ENCODE measurements around the gene MEX3A. TPM values are rescaled to one million over a fixed set of nuclear protein-coding genes. Genes with fewer than 3 reads are reported as not detected.

The MEX3A gene
- total and polyA plus RNA-seq, 2 of the 8 experiments (the other 6 are each of a cell fraction or from before 2014, with no cell fraction given): 34.1 to 52.4 TPM

GRCh38 chr1:156052862-156053767 lies 29.1 kb downstream of the MEX3A start (continued):
- TF ChIP-seq NRF1 (IDR thresholded peaks at IDR 0.05; ENCODE audit: low read depth, low read length): no peak
- TF ChIP-seq SIX5 (IDR thresholded peaks at IDR 0.05; ENCODE audit: low read depth, low read length): no peak
- TF ChIP-seq CHD7 (IDR thresholded peaks at IDR 0.05; ENCODE audit: insufficient replicate concordance, low read length): no peak
- TF ChIP-seq SP1 (IDR thresholded peaks at IDR 0.05; ENCODE audit: low read depth, low read length): no peak
- no peak for TF ChIP-seq NANOG (IDR thresholded peaks at IDR 0.05; ENCODE audit: insufficient read depth, low read depth, low read length, poor library complexity, severe bottlenecking)
- TF ChIP-seq GTF2F1 (IDR thresholded peaks at IDR 0.05; ENCODE audit: borderline replicate concordance, low read depth, low read length): no peak
- no peak for TF ChIP-seq KDM5A (IDR thresholded peaks at IDR 0.05; ENCODE audit: low read length)
- no peak for TF ChIP-seq EZH2 (IDR thresholded peaks at IDR 0.05; ENCODE audit: low read depth, low read length, severe bottlenecking)

All from H1 (cell line).